GM10266 (cell line): ENCODE measurements around the gene HP1BP3.

Experiments used
- DNase-seq: peaks from one replicate; pipeline ENCODE4 v3.0.0; 2012; ENCODE audit errors: extremely low spot score
- TF ChIP-seq, protein P1 (sequence below): IDR thresholded peaks from 2 replicates; pipeline ENCODE4 v1.5.1; 2012; ENCODE audit warnings: mild to moderate bottlenecking, low read depth; ENCODE audit not compliant: control insufficient read depth, insufficient read depth; ENCODE audit errors: missing control alignments

Gene HP1BP3

GRCh38 chr1:20787029-20787839 lies at the start of gene HP1BP3:
Gene HP1BP3 (minus strand): TSS chr1:20787307. CDS start chr1:20780440, 6,867 bp downstream.
- TF ChIP-seq, protein P1, sequence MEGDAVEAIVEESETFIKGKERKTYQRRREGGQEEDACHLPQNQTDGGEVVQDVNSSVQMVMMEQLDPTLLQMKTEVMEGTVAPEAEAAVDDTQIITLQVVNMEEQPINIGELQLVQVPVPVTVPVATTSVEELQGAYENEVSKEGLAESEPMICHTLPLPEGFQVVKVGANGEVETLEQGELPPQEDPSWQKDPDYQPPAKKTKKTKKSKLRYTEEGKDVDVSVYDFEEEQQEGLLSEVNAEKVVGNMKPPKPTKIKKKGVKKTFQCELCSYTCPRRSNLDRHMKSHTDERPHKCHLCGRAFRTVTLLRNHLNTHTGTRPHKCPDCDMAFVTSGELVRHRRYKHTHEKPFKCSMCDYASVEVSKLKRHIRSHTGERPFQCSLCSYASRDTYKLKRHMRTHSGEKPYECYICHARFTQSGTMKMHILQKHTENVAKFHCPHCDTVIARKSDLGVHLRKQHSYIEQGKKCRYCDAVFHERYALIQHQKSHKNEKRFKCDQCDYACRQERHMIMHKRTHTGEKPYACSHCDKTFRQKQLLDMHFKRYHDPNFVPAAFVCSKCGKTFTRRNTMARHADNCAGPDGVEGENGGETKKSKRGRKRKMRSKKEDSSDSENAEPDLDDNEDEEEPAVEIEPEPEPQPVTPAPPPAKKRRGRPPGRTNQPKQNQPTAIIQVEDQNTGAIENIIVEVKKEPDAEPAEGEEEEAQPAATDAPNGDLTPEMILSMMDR = no peak
- DNase-seq = peak; percentile 91

GRCh38 chr1:20836230-20836629 lies 49.1 kb upstream of the HP1BP3 start:
- DNase-seq = no peak
- TF ChIP-seq, protein P1 = no peak

- DNase-seq = no peak
These were observed 47.7 kb upstream of the HP1BP3 start for GRCh38 chr1:20834780-20835179.

DNA sequence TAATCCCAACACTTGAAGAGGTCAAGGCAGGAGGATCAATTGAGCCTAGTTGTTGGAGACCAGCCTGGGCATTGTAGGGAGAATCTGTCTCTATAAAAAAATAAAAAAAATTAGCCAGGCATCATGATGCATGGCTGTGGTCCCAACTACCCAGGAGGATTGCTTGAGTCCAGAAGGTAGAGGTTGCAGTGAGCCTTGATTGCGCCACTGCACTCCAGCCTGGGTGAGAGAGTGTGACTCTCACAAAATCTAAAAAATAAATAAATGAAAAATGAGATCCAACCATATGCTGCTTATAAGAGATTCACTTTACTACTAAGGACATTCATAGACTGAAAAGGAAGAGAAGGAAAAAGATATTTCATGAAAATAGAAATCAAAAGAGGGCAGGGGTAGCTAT lies 47.1 kb upstream of the HP1BP3 start:
- TF ChIP-seq, protein P1 = no peak
- DNase-seq = no peak

More at GRCh38 chr1:20834780-20835179, 47.7 kb upstream of the HP1BP3 start:
- TF ChIP-seq, protein P1 = no peak

DNA sequence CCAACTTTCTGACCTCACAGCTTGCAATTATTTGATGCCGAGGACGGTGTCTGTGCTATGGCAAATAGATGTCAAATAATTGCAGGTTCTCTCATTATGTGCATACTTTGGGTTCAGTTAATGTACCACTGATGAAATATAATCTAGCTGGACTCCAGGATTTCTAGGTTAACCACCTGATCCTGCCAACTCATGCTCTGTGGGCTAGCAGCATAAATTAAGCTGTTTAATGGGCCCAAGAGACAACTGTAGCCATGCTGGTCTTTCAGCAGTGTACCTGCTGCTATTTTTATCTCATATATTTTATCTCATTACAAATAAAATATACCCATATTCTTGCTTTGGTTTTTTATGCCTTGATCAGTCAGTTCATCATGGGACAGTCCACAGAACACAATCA lies 43.3 kb upstream of the HP1BP3 start:
- TF ChIP-seq, protein P1 = no peak
- DNase-seq = no peak

DNA sequence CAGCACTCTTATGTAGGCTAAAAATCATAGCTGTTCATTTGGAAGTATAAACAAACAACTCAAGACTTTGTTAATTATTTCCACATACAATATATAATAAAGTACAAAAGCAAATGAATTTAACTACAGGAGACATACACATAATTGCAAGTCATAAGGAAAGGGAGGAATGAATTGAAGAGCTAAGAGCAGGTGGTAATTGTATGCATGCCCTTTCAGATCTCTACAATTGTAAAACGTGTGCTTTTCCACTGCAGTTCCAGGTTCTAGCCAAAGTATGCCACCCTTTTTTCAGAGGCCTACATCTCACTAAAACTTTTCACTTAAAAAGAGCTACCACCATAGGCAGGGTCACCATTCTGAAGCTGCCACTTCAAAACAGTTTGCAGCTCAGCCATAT lies 42.8 kb upstream of the HP1BP3 start:
- DNase-seq = no peak
- TF ChIP-seq, protein P1 = no peak

DNA sequence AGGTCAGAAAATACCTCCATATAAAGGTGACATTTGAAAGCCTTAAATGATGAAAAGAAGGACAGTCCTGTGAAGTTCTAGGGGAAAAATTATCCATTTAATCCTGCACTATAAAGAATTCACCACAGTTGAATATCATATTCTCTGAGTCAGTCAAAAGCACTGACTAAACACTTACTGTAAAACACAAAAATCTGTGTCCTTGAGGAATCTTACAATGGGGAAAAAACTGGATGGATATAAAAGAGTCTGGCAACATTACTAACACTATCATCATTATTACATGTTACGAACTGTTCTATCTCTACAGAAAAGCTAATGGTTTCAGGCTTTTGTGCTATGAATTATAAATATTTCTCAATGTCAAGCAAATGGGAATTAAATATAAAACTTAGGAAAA lies 42.4 kb upstream of the HP1BP3 start:
- no peak for DNase-seq

More for the DNA sequence above, 42.4 kb upstream of the HP1BP3 start:
- TF ChIP-seq, protein P1 = no peak
